HG02973 (cell line): Measurements from ENCODE around the gene ZRANB1.

Experiments used
- ATAC-seq: cut with Tn5 transposase; IDR thresholded peaks from one replicate; pipeline ENCODE4 v1.9.1; 2021; ENCODE audit warnings: moderate library complexity; ENCODE audit not compliant: unreplicated experiment

Gene ZRANB1

DNA sequence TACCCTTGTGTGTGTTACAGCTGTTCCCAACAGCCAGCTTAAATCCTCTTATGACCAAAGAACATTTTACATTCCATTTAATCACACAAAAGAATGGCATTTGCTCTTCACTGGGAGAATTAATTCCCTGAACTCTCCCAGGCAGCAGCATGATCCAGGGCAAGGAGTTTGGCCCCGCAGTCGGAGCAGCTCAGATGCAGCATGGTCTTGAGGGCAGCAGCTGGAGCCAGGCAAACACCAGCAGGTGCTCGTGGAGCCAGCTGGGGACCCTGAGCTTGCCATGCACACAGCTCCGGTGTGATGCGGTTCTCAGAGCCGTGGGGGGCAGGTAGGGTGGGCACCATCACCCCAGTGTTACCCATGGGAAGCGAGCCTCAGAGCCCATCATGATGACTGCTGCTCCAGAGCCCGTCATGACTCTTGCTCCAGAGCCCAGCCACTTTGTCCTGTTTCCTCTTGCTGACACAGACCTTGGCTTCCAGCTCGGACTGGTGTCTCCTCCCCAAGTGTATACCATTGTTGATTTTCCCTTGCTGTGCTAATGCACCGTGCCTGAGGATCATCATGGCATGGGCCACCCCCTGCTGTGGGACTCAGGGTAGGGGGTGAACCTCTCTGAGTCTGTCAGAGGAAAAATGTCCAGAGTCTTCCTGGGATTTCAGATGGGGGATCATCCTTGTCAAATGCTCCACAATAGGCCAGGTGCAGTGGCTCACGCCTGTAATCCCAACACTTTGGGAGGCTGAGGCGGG is 75.8 kb downstream of the ZRANB1 start:
- no peak for ATAC-seq

DNA sequence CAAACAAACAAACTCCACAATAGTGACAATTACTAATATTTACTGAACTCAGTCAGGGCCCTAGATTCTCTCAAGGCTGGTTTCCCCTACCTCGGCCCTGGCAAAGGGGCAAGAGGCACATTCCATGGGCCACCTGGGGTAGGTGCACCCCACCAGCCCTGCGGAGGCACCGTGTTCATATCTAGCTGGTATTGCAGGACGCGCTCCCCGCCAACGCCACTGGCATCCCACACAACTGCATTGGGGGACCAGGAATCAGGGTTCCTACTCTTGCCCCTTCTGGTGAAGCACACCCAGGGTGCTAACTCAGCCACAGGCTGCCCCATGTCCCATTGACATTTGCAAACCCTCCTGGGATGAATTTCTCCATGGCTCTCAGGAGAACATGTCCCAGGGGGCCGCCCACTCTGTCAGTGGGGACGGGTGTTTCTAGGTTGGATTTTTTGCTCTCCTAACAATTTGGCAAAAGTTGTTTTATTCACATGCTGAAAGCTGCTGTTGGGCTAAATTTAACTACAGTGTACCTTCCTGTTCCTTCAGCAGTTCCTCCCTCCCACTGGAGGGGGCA is 76.7 kb downstream of the ZRANB1 start:
- no peak for ATAC-seq

DNA sequence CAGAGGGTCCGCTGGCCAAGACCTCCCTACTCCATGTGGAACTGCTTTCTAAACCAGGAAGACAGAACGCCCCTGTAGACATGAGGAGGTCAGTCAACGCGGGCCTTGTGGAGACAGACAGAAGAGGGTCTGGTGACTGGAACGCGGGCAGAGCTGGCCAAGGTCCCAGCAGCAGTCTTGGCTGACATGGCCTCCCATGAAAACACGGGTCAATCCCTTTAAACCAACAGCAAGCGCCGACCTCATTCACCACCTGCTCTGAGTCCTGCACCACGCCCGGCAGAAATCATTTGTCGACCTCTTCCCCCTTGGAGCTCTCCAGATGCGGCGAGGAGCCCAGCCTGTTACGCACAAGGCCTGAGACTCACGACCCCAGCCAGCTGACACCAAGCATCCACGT is 78.5 kb downstream of the ZRANB1 start:
- no peak for ATAC-seq

DNA sequence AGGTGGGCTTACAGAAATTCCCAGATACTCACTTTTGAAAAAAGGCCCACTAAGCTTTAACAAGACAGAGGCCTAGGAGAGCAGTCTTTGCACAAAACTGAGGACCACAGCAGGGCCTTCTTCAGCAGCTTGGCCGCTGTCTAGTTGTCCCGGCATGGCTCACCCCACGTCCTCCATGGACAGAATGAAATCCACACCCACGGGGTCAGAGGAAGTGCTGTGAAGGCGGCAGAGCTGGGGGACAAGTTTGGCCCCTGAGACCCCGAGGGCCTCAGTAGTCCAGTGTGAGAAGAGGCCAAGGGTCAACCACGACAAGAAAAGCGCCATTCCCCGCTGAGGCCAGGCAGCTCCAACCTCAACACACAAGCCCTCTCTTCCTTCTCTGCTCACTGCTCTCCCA is 78.9 kb downstream of the ZRANB1 start:
- ATAC-seq = no peak

DNA sequence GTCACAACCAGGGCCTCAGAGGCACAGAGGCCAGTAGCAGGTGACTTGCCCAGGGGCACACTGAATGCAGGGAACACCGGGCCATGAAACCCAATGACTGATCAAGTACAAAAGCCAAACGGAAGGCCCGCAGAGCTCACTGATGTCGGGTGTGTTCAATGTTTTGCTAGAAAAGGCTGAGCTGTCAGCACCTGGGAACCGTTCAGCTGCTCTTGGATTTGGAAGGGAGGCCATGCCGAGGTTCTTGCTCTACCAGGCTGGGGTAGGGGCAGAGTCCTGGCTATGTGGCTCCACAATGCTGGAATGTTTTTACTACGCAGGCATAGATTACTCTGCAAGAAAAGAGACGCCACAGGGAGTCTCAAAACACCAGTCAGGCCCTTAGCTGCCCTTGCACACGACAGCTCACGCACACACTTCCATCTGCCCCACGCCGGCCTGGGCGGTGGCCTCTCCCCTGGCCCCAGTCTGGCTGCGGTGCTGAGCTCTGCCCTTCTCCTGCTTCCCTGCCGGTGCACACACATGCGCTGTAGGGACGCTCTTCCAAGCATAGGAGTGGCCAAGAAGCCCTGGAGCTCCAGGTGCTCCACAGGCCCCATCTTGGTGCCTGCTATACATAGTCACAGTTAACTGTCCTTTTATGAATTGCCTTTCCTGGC is 79.9 kb downstream of the ZRANB1 start:
- ATAC-seq = no peak

DNA sequence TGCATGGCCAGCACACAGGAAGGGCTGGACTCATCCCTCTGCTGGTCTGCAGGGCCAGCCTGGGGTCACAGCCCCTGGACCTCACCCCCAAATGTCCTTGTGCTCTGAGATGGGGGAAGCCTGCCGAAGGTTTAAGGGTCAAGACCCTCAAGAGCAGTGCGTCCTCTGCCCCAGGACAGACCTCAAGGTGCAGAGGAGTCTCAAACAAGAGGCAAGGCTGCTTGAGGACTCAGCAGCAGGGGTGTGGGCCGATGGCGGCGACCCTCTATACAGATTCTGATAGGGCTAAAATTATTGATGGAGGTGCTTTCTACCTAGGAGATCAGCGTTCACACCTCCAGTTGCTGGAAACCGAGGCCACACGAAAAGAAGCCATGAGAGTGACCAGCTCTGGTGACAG is 80.7 kb downstream of the ZRANB1 start:
- no peak for ATAC-seq

DNA sequence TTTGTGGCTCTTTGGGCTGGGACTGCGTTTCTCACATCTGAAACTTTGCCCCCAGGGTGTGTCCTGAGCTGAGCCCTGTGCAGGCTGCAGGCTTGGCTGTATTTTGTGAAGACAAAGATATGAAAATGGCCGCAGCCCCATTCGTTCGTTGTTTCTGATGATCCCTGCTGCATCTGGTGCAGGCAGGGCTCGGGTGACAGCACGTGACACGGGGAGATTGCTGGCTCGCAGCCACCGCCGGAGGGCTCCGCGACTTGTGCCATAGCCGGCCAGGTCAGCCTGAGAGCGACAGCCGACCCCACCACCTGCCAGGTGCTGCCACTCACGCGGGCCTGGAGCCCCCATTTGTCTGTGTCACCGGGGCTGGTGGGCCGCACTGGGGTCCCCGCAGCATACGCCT is 81.3 kb downstream of the ZRANB1 start:
- ATAC-seq = no peak

DNA sequence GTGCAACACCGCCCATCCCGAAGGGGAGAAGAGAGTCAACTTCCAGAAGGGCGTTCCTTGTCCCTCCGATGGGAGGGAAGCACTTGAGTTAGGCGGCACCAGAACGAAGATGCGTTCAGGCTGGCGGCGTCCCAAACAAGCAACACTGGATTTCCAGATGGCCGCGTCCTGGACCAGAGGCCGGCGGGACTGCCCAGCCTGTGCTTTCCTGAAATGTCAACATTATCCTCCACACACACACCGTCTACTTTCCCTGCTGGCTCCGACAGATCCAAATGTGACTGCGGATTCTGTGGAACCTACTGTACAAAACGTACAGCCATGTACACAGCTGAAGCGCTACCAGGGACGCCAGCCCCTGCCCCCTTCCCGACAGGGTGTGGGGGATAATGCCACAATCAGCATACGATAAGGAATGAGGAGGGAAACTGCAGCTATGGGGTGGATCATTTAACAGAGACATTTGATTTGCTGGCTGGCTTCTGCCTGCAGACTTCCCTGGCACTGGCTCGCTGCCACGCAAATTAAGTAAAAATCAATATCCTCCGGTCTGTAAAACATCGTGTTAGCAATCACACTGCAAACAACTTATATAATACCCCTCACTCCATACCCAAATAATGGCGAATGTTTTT is 82.1 kb downstream of the ZRANB1 start:
- no peak for ATAC-seq

DNA sequence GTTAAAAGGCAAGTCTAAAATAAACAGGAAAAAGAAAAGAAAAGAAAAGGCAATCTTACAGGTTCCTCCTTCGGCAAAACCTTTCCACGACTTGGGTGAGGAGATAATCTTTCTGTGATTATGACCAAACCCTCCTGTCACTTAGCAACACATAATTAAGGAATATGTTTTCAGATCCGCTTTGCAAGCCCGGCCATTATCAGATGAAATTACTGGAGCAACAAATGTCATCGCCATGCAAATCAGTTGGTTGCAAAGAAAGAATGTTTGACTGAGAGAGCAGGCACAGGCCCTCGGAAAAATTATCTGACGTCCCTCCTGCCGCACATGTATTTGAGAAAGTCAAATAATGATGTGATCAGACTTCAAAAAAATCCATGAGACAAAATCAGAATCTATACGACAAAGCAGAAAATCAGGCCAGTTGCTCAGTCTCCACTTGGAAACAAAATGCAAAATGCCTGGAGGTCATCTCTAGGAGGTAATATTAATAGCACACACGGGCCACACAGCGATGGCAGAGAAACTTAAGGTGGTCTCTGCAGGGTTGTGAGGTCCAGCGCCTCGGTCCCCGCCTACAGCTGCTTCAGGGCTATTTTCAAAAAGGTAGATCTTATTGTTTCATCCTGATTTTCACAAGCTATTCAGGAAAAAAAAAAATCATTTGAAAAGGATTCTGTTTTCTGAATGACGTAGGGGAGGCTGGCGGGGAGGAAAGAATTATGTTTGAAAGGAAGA is 82.7 kb downstream of the ZRANB1 start:
- ATAC-seq = no peak

DNA sequence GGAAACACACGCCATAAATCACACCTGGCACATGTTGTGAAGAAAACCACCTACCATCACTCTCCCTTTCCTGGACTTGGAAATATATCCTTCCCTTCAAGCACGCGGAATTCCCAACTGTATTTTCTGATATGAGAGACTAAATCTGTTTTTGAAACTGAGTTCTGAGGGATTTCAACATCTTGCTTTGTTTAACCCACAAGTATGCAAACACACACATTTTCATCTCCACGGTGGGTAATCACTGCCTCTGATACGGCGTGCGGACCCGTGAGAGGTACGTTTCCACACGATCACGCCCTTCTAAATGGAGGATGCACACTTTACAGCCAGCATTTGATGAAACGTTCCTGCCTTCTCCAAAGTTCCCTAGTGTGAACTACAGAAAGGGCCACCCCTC is 83.4 kb downstream of the ZRANB1 start:
- no peak for ATAC-seq

DNA sequence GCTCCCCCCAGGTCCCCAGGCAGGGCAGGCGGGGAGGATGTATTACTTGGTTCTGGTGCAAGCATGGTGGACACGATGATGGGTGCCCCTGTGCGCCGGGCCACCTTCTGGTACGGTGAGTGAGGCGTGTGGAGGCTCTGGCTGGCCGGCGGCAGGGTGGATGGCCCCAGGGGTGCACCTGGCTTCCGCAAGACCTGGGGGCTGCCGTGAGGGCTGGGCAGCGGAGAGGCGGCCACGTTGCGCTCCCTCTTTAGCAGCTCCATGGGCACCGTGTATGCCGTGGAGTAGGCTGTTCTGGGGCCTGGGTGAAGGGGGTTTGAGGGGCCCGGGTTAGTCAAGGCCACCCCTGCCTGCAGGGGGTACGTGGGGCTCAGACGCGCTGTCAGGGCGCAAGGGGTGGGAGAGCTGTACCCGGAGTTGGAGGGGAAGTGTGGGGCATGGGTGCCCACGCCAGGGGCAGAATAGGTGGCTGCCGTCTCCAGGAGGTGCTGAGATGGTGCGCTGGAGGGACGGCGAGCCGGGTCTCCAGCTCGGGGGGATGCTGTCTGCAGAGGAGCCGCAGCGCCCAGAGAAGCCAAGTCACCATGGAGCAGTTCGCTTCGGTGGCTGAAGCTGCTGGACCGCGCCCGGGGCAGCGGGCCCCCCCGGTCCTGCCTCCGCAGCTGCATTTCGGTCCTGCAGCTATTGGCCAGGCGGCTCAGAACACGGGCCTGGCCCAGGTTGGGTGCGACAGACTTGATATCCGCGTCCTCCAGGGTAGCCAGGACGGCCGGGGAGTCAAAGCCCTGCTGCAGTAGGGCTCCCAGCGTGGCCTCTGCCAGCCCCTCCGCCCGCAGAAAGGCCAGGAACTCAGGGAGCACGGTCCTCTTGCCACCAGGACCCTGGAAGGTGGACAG is 84.4 kb downstream of the ZRANB1 start:
- ATAC-seq = no peak

DNA sequence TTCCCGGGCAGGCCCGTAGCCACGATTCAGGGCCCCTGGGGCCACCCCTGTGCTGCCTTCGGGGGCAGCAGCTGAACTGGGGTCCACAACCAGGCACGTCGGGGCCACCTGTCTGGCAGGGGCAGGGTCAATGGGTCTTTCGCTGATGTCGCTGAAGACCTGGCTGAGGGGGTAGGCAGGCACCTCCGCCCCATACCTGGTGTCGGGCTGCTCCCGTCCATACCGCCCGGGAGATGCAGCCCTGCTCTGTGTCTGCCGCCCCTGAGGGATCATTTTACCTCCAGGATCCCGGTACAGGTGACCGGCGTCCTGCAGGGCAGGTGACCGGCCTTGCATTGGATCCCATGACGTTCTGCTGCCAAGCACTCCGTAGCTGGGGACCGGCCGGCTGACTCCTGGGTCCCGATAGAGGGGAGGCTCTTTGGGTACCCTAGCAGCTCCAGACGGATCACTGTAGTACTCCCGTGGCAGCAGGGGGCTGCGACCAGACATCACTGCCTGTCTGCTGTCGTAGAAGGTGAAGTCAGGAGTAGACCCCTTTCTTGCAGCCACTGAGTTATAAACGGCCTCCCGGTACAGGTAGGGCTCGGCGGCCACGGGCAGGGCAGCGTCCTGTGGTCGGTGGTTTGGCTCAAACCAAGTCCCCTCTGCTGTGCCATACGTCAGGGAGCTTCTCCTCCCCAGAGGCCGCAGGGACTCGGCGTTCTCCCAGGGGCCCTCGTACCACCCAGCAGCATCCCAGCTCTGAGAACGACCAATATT is 85.2 kb downstream of the ZRANB1 start:
- ATAC-seq = no peak

DNA sequence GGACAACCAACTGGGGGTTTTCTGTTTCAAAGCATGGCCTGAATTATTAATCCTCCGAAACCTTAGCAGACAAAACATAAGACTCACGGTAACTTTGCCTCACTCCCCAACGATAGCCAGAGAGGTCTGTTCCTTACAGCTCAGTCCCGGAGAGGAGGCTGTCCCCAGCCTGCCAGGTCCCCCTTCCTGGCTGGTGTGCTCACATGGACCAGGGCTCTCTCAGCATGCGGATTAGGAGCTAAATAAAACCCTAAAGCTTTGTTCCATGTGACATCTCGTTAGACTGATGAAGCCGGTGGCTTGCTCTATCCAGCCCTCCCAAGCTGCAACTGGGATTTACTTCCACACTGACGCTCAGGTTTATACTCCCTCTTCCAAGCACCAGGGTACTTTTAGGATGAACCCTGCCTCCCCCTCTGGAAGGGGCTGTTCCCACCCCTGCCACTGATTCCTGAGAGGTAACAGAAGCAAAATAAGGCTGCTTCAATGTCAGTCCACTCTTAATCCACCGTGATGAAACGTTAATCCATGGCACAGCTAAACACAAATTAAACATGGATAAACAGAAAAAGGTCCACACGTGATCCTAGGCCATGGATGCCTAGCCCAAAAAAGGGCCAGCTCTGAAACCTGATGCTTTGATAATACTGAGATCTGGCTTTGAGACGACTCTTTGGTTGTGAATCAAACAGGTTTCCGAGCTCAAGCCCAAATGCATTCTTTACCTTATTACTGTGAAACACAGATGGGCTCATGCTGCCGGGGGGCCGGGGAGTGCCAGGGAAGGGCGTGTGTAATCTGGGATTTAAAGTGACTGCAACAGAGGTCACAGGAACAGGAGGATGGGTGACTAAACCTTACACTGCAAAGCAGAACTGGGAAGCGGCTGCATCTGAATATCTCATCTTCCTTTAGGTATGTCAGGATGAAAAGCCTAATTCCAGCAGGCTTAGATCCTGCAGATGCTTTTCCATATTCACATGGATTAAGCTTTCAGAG is 86.2 kb downstream of the ZRANB1 start:
- ATAC-seq = no peak

DNA sequence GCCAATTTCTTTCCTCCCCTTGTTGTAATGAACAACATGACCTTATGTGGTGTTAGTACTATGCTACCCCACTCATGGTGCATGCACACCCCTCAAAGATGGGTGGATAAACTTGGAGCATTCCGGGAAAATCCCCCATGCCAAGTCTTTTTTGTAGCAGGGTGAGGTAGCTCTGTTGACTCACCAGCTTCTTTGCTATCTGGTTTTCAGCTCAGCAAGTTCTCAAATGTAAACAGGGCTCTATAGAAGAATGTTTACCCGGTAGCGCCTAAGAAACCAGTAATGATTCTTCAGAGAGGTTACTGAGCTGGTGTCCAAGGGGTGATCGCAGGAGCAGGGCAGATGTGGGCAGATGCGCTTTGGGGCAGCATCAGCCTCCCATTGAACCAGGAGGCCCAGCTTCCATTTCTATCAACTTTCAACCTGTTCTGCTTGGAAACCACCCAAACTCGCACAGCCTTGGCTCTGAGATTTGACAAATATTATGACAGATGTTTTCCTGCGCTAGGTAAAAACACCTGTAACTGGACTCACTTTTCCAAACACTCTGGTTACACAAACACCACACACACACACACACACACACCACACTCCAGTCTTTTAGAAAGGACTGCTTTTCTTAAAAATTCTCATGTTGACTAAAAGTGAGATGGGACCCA is 87.8 kb downstream of the ZRANB1 start:
- ATAC-seq = no peak

DNA sequence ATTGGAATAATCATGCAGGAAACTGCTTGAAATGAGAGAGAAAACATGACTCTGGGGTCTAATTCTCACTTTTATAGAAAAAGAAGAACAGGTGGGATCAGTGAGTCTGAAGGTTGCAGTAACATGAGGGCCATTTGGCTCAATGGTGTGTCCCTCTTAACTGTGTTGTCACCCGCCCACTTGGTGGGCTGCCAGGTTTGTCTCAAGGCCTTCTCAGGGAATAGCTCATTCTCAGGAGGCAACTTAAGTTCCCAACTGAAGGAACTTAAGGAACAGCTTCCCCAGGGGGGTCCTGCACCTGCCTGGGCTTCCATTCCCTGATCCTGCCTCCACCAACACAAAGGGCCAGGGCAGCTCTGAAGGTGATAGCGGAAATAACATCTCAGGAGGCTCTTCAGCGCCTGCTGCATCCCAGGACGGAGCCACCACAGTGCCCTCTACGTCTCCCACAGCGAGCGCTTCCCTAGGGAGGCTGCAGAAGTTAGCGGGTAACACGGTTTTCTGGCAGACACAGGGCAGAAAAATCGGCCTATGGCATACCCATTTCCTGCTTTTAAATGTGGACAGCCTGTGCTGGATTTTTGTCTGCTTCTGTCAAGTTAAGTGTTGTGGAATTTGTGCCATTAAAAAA is 88.8 kb downstream of the ZRANB1 start:
- no peak for ATAC-seq

DNA sequence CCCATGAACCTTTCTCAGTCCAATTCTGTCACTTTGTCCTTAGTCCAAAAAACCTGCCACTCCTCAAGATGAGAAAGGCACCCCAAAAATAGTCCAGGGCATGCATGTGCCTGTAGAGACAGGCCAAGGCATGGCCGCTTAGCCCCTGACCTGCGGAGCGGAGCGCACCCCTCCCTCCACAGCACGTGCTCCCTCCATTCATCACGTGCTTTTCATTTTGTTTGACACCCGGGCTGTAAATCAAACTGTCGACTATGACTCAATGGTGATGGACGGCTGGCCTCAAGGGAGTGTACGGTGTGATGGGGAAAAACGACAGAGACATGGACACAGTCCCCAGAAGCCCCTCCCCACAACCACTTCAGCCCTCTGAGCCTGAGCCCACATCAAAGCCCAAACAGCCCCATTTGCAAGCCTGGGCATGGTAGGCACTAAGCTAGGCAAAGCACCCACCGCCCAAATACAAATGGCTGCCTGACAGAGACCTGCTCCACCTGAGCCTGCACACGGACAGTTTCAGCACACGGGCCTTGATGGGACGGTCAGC is 90.6 kb downstream of the ZRANB1 start:
- ATAC-seq = no peak
